Fibroblast of peridontal ligament (primary cell): Measurements from ENCODE around the gene ARHGEF6.
A peak's percentile ranks its signal among the peaks of the same experiment; 100 is the strongest.

Source experiments
- DNase-seq: peaks from one replicate; pipeline ENCODE4 v3.0.0-alpha.2; 2010; ENCODE audit errors: extremely low read depth

ARHGEF6 gene

DNA sequence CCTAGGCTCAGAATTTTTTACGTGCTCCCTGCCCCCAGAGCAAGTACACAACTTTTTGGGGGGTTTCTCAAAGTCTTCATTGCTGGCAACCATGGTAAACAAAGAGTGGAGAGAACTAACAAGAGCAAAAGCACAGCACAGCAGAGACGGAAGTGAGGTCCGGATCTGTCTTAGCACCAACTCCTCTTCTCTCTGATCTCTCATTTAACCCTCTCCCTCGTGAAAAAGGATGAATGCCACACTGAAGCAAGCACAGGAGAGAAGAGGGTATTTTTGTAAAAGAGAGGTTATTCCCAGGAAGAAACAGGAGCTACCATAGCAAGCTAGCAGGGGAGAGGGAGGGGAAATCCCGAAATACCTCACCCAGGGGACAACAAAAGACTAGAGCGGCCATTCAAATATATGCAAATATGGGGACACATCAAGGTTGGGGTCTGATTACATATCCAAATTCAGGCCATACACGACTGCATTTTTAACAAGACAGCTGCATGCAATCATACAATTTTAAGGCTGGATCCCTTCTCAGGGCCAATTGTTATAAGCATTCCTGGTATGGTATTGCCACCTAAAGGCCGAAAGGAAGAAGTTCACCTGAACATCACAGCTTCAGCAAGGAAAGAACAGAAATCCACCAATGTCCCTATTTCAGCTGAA, 86.2 kb downstream of the ARHGEF6 start:
- peak; percentile 73 for DNase-seq

DNA sequence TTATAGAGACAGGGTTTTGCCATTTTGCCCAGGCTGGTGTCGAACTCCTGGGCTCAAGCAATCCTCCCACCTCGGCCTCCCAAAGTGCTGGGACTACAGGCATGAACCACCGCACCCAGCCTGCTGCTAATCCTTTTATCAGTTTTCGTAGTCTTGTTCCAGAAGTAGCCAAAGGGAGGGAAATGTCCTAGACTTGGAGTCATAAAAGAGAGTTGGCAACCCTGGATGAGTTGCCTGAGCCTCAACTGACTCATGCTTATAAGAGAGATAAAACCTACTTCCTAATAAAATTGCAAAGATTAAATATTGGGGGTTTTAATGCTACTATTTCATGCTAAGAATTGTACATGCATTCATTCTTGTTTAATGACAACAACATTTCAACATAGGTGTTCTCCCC, 88.5 kb downstream of the ARHGEF6 start:
- no peak for DNase-seq

DNA sequence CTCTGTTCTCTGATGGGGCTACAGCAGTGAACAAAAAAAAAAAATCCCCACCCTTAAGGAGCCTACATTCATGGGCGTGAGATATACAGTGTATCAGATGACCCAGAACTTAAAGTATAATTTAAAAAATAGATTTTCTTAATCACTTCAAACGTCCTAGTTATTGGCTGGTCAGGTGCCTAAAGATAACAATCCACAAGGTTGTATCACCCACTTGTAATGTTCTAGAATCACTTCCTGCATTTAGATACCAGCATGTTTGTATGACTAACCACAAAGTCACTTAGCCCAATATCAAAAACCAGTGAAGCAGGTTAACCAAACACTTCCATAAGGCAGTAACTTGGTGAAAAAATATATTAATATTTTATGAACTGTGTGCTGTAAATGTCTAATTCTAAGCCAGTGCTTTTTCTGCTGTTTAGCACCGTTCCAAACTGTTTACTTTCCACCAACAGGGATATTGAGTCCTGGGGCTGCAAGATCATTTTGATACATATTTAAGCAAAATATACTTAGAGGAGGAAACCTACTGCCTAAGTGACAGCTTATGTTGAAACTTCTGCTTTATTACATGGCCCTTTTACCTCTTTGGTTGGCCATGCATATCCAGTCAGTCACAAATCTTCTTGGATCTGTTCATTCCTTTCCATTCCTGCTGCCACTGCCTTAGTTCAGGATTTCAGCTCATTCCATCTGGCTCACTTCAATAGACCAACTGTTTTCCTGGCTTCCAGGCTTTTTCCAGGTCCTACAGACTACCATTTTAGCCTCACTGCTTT, 89.5 kb downstream of the ARHGEF6 start:
- DNase-seq = no peak

DNA sequence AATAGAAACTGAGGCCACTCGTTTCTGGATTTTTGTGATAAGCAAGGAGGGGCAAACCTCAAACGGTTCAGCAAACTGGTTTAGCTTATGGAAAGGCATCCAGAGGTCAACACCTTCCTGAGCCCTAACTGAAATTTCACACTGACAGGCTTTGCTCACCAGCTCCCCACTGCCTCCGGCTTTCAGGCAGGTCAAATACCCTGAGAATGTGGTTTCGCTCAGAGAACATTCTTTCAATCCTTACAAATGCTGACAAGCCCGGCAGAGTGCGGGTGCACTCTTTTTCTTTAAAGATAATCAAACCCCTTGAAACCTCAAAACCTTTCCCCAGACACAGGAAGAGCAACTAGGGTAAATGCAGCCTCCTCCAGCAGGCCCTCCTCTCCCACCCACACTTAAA, 91.3 kb downstream of the ARHGEF6 start:
- no peak for DNase-seq

DNA sequence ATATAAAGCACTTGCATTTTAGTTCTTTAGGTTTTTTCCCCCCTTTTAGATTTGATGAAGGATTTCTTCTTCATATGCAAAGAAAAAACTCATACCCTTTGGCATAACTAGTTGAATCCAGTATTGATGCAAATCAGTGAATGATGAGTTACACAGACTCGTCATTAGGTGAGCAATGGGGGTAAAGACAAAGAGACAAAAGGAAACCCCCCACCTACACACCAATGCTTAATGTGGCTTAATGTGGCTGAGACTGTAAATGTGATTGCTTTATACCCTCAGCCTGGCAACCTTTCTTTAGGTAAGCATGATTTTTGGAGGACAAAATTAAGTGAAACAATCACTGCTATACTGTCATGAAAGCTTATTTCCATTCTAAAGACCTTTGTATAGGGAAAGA, 93.3 kb downstream of the ARHGEF6 start:
- DNase-seq = no peak

DNA sequence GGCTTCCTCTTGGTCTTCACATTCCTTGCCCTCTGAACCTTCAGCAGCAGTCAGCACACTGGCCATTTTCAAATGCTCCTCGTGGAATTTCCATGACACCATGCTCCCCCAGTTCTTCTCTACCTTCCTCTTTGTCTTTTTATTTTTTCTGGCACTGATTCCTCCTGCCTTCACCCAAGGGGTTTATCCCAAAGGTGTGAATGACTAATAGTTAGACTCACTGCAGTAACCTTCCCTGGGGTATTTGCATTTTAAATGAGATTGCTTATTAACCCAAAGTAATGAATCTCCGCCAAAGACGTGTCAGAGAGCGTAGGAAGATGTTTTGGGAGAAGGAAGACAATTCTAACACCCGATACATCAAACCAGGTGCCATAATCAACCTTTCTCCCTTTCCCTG, 96.6 kb downstream of the ARHGEF6 start:
- no peak for DNase-seq

DNA sequence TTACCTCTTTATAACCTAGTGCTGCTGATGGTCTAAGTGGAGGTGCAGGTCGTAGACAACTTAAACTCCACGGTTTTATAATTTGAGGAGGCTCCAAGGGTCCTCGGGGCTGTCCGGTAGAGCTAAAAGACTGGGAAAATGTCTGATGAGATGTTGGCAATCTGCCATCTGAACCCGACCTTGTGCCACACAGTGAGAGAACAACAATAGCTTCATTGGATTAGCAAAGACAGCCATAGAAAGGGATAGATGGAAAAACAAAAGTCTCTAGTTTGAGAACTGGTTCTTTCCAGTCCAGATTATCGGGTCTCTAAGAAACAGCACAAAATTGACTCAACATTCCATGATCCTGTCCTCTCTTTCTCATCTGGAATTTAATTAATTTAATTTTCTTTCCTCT, 101.2 kb downstream of the ARHGEF6 start:
- no peak for DNase-seq

DNA sequence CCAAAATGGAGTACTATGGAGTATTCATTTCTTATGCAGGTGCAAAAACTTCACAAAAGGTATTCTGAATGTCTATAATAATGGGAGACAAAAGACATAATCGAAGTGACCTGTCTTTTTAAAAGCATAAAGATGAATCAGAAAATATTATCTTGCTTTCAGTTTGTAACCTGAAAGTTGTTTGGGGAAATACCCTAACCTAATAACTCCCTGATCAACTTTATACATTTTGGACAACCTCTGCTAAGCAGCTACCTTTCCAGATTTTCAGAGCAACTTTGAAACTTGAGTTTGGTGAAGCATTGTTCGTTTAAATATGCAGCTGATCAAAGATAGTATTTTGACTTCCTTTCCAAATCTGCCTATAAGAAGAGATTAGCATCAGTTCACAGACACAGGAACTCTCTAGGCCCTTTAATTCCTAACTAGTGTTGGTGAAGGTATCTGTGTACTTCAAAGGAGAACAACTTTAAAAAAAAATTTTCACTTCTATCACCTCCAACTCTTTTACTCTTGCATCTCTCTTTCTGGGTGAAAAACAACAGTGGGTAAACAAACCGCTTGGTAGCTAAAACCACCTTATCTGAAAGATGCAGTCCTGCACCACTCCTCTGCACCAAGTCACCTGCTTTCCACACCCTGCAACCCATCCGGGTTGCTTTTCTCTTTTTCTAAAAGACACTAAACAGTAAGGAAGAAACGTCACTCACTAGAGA, 106.3 kb downstream of the ARHGEF6 start:
- no peak for DNase-seq

DNA sequence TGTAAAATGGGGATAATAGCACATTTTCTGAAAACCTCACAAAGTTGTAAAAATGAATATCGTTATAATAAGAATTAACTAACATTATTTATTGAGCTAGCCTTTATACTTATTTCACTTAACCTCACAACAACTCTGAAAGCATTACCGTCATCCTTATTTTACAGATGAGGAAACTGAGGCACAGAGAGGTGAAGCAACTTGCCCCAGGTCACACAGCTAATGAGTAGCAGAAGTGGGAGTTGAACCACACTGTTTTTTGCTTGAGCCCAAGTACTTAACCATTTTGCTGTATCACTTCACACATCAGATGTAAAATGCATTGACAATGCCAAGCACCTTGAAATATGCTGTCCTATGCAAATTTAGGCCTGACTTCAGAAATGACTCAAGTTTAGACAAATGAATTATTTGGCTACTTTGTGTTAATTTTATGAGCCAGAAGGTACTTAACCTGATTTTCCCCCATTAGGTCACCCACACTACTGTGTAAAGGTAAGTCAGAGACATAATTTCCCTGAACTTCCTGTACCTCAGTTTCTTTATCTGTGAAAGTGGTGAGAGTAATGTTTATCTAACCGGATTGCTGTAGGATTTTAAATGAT, 109.6 kb downstream of the ARHGEF6 start:
- DNase-seq = no peak

DNA sequence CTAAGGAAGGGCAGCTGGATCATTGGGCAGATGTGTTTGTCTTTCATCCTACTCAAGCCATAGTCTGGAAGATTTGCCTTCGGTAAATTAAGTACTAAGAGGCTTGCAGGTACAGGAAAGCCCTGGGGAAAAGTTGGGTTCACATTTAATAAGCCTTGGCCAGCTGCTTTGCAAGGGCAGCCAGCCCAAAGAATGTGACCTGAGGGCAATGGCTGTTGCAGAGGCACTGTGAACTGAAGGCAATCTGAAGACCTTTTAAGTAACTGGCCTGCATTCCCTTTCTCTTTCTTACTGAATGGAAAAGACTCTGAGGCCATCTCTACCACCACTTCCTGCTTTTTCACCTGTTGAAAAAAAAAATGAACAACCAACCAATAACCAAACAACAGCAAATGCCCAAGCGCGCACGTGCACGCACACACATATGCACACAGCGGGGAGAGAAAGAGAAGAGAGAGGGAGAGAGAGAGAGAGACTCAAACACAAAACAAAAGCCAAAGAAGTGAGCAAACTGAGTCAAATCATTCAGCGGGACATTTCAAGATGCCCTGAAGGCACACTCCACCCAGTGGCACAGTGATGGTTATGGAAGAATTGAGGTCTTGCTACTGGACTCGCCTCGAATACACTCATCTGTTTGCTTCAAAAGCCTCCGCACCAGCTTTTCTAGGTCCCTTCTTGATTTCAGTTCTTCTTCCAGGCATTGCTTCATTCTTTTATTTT, 113.1 kb downstream of the ARHGEF6 start:
- DNase-seq = no peak

DNA sequence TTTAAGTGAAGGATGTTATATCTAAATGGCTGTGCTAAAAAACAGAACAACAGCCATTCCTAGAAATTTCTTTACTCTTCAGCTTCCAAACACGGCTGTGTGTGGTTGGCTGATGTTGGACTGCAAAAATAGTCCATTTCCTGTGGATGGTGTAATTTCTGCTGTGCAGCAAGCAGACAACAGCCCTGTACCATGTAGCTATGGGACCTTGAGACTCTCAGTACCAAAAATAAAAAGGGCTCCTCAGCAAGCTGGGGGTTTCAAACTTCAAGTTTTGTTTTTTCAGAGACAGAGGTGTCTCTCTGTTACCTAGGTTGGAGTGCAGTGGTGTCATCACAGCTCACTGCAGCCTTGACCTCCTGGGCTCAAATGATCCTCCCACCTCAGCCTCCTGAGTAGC, 114.6 kb downstream of the ARHGEF6 start:
- DNase-seq = no peak

DNA sequence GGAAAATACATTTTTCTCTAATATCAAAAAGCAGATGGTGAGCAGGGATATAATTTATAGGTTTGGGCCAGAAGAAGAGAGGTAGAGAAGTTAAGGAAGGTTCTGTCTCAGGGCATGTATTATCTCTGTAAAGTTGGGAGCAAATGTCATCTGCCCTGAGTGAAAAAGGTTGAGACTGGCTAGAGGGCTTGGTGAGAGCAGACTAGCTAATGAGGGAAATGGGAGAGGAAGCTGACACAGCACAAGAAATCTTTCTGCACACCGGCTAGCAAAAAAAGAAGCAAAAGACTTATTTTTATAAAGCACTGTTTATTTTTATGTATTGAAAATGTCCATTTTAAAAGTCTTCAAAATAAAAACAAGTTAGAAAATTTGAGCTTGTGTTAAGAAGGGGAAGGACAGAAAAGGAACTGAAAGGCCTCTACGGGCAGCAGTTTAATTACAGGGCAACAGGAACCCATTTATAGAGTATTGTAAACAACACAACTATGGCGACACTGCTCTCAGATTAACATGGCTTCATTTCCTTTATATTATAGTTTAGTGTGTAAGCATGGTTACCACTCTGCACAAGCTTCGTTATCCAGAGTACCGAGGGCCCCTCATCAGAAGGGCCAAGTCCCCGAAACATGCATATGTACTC, 115.4 kb downstream of the ARHGEF6 start:
- DNase-seq = no peak

DNA sequence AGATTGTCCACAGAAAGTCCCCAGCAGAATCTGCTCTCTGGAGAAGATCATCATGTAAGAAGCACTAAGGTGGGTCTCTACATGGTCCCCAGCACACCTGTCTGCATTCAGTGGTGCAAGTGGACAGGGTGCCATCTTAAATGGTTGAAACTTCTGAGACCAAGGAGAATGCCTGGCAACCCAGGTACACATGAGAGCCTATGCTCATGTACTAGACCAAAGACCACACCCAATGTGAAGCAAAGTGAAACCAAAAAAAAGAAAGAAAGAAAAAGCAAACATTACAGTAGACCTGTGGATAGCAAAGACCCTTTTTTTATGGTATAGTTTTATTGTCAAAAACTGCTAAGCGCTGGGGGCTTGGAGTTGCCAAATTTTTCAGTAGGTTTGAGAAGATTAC, 117.8 kb downstream of the ARHGEF6 start:
- no peak for DNase-seq

DNA sequence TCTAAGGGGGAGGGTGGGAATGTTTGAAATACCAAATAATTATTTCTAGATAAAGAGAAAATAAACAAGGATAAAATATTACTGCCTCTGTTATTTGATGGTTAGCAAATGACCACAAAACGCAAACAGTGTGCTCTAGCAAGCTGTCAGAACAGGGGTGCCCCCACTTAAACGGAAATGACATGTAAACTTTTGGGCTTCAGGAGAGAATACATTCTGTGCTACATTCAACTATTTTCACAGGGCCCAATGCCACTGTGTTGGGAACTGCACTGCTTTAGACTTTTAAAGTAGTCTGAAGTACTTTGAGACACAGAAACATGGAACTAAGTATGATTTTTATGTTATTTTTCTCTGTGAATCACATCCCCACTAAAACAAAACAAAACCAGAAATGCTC, 118.6 kb downstream of the ARHGEF6 start:
- DNase-seq = no peak

DNA sequence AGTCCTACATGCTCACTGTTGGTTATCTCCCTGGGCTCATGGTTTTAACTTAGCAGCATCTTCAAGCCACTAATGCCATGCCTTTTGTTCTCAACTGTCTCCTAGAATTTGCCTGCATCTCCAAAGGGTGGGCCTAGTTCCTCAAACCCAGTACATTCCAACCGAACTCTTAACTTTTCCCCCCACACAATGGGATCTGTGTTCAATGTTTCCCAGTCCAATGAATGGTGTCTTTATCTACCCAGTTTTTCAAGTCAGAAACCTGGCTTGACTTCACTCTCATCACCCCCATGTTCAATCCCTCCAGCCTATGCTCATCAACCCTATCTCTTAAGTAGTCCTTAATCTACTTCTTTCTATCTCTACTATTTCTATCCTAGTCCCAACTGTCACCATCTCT, 119.8 kb downstream of the ARHGEF6 start:
- no peak for DNase-seq

DNA sequence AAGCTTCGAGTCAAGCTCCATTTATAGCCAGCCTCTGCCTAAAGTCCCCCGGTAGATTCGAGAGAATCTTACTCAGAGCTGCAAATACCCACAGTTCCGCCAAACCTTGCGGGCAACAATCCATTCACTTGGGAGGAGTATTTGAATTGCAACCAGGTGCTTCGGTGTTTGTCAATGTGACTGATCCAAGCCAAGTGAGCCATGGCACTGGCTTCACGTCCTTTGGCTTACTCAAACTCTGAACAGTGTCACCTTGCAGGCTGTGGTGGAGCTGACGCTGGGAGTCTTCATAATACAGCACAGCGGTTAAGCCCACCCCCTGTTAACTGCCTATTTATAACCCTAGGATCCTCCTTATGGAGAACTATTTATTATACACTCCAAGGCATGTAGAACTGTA, 121.6 kb downstream of the ARHGEF6 start:
- no peak for DNase-seq

DNA sequence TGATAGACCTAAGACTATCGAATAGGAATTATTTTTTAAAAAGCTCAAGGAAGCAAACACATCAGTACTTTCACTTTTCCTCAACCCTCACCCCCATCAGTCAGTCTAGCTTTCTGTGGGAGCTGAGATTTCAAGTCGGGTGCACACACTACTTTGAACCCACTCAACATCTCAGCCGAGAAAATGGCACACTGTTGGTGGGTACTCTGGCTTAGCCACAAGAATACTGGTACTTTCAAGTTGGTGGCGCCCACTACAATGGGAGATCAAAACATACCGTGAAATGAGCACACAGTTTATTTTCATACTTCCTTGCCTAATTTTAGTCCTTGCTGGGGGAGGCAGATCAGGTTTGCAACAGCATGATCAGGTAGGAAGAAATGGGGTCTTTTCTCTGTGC, 122.6 kb downstream of the ARHGEF6 start:
- no peak for DNase-seq

DNA sequence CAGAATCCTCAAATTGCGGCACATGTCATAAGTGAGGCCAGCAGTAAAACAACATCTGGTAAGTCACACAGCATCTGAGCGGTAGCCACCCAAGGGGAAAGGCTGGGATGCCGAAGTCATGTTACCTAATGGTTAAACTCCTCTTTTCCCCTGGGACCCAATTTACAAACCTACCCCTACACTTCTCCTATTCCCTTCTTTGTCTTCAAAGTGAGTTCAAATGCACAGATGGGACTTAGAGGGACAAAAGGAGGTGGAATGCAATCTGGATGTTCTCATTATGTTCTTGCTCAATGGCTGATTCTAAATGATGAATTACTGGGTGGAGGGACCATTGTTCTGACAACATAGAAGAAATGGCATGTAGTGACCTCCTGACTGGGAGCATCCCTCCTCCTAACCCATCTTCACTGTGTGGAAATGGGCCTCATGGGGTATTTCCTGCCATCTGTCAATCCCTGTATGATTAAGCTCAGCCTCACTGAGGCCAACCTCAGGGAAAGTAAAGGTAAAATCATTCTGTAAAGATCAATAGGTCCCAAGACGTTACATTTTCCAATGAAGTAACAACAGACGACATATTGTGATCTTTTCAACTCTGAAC, 124.3 kb downstream of the ARHGEF6 start:
- no peak for DNase-seq

DNA sequence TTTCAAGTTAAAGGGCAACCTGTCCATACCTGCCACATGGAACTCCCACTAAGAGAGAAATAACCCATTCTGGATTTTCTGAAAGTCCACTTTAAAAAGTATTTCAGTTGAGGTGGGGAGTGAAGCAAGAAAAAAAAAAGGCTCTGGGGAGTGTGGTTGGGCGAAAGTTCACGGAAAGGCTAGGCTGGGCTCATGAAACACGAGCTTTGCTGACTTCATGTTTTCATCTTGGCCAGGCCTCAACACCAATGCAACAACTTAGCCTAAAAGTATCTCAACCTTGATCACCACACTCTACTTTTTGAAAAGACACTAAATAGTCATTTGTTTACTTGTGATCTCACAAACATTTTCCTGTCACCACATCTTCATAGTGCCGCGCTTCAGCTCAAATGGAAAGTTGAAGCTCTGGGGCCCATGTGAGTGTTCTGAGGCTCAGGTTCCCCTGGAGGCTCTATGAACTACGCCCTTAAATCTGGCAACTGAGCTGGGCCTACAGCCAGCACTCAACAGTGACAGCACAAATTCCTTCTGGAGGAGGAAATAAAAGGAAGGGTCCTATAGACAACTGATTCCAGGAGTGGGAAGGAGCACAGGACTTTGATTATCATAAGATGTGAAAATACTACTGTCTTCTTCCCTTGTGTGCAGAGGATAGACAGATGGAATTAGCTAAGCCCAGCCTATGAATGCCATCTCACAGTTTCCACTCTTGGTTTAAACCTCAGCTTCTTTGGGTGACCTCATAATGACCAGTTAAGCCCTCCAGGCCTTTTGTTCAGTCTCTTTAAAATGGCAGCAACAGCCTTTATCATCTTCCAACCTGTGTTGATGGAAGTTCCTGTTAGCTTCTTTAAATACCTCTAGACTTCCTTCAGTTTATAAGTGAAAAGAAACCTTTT, 127.7 kb downstream of the ARHGEF6 start:
- DNase-seq = peak; percentile 38

DNA sequence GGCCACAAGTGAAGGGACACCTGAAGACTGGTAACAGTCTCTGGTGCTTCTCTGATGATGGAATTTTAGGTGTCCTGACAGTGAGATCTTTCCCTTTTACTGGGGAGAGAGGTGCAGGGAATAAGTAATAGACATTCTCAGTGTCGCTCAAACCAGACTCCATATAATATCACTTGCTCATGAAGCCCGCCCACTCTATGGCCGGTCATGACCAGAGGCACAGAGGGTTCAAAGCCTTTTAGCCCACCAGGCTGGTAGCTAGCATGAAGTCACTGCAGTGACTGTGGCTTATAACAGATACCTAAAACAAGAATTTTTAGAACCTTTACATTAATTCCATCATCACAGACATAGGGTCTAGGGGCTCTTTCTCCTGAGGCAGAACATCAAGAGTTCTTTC, 129.9 kb downstream of the ARHGEF6 start:
- no peak for DNase-seq
